BE2C (cell line): ENCODE data around the gene GATAD2A.

Source experiments
- DNase-seq: peaks from one replicate; pipeline ENCODE4 v3.0.0-alpha.2; 2020
- H3K27me3 ChIP-seq: fragments of 250-450 bp; sonication (Bioruptor Pico); 2 replicates; pipeline ENCODE4 v1.5.1; 2020; ENCODE audit warnings: mild to moderate bottlenecking
- H3K36me3 ChIP-seq: fragments of 250-450 bp; sonication (Bioruptor Pico); 2 replicates; pipeline ENCODE4 v1.5.1; 2020; ENCODE audit warnings: mild to moderate bottlenecking
- H3K4me1 ChIP-seq: fragments of 250-450 bp; sonication (Bioruptor Pico); 2 replicates; pipeline ENCODE4 v1.5.1; 2020
- H3K4me3 ChIP-seq: 2 replicates; pipeline ENCODE4 v1.5.1; 2011; ENCODE audit warnings: low read depth, low read length
- H3K9me3 ChIP-seq: fragments of 250-450 bp; sonication (Bioruptor Pico); 2 replicates; pipeline ENCODE4 v1.5.1; 2020
- TF ChIP-seq, protein P1 (sequence below): IDR thresholded peaks from 2 replicates; pipeline ENCODE4 v1.5.1; 2012; ENCODE audit warnings: mild to moderate bottlenecking, low read depth, low read length

Gene GATAD2A

DNA sequence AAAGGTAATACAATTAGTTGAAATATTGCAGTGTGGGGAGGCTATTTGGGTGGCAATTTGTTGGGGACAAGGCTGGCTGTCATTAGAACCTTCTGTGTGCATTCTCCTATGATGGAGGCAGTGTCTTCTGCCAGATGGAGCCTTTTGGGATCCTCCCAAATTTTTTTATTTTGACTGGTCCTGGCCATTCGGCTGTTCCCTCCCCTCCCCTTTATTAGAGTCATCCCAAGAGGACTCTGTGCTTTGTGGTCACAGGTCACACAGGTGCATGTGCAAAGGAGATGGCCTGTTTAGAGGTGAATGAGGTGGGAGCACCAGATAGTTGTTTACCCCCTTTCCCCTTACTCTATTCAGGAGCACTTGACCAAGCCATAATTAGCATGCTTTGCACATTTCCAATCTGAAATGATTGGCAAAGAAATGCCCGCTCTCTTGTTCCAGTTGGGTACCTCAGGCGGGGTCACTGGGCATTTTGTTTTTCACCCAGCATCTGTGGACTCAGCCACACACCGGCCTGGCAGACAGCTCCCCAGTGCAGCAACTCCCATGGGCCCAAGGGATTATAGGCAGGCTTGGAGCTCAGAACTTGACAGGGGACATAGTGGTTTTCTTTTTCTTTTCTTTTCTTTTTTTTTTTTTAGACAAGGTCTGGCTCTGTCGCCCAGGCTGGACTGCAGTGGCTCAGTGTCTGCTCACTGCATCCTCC, 19.8 kb downstream of the GATAD2A start:
- Histone ChIP-seq H3K36me3 (peaks cover 7% of the 10 kb centered on the region), H3K4me3 (no peak overlapping the region), H3K27me3 (no peaks in the 10 kb centered on the region), H3K9me3 (no peaks in the 10 kb centered on the region), H3K4me1 (no peaks in the 10 kb centered on the region)
- TF ChIP-seq, protein P1, sequence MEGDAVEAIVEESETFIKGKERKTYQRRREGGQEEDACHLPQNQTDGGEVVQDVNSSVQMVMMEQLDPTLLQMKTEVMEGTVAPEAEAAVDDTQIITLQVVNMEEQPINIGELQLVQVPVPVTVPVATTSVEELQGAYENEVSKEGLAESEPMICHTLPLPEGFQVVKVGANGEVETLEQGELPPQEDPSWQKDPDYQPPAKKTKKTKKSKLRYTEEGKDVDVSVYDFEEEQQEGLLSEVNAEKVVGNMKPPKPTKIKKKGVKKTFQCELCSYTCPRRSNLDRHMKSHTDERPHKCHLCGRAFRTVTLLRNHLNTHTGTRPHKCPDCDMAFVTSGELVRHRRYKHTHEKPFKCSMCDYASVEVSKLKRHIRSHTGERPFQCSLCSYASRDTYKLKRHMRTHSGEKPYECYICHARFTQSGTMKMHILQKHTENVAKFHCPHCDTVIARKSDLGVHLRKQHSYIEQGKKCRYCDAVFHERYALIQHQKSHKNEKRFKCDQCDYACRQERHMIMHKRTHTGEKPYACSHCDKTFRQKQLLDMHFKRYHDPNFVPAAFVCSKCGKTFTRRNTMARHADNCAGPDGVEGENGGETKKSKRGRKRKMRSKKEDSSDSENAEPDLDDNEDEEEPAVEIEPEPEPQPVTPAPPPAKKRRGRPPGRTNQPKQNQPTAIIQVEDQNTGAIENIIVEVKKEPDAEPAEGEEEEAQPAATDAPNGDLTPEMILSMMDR = no peak
- no peak for DNase-seq

DNA sequence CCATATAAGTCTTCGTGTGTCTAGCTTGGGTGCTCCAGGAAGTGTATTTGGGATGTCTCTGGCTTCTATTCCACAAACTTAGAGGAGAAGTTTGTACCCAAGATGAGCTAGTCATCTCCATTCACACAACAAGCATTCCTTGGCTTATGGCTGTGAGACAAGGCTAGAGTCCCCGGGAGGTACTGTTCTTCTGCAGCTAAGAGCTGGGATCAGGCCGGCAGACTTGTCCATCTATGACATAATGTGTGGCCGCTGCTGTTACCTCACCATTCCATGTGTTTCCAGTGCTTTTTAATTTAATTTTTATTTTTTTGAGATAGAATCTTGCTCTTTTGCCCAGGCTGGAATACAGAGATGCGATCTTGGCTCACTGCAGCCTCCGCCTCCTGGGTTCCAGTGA, 20.7 kb downstream of the GATAD2A start:
- Histone ChIP-seq H3K4me3 (no peak overlapping the region), H3K9me3 (no peaks in the 10 kb centered on the region), H3K4me1 (no peaks in the 10 kb centered on the region), H3K36me3 (peaks cover 7% of the 10 kb centered on the region), H3K27me3 (no peaks in the 10 kb centered on the region)
- DNase-seq = no peak
- TF ChIP-seq, protein P1 = no peak

DNA sequence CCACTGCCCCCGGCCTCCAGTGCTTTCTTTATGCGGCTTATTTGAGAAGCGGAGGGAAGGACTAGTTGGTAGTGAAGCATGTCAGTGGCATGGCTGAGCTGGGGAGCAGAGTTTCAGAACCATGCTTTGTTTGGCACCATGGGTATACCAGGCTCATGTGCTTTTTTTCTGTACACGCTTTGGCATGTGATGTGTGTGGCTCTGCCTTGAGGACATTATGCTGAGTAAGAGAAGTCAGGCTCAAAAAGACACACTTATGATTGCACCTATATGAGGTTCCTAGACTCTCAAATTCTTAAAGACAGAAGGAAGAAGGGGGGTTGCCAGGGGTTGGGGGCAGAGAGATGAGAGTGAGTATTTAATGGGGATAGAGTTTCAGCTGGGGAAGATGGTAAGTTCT, 21.3 kb downstream of the GATAD2A start:
- Histone ChIP-seq H3K9me3 (no peaks in the 10 kb centered on the region), H3K27me3 (no peaks in the 10 kb centered on the region), H3K4me1 (no peaks in the 10 kb centered on the region), H3K36me3 (peaks cover 7% of the 10 kb centered on the region), H3K4me3 (no peak overlapping the region)
- TF ChIP-seq, protein P1 = no peak
- no peak for DNase-seq

DNA sequence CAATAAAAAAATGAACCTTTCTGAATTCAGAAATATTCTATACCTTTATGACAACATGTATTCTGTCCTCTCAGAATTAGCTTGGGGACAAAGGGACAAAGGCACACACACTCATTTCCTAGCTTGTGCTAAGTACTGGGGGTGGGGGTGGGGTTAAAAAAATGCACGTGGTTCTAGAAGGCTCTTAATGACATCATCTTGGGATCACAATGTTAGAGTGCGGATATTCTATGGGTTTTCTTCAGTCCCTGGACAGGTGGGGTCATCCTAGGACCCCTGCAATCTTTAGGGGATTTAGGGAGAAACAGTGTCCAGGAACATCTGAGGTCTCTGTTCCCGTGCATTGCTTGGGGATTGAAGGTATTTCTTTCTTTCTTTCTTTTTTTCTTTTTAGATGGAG, 21.8 kb downstream of the GATAD2A start:
- DNase-seq = no peak
- H3K4me1 ChIP-seq = no peaks in the 10 kb centered on the region
- no peak overlapping the region for H3K4me3 ChIP-seq
- no peaks in the 10 kb centered on the region for H3K27me3 ChIP-seq
- no peaks in the 10 kb centered on the region for H3K9me3 ChIP-seq
- TF ChIP-seq, protein P1 = no peak
- peaks cover 7% of the 10 kb centered on the region for H3K36me3 ChIP-seq

DNA sequence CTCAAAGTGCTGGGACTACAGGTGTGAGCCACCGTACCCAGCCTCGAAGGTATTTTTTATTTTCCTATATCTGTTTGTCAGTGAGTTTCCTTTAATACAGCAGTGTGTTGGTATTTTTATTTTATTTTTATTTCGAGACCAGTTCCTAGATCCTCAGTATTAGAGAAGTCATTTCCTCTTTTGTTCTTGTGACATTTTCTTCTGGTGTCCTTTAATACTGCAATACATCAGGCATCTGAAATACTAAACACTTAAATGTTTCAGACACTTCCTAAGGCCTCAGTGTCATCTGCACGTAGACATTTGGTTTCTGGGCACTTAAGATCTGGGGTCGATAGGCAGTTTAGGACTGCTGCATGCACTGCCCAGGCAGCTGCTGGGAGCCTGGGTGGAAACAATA, 22.5 kb downstream of the GATAD2A start:
- no peaks in the 10 kb centered on the region for H3K27me3 ChIP-seq
- TF ChIP-seq, protein P1 = no peak

DNA sequence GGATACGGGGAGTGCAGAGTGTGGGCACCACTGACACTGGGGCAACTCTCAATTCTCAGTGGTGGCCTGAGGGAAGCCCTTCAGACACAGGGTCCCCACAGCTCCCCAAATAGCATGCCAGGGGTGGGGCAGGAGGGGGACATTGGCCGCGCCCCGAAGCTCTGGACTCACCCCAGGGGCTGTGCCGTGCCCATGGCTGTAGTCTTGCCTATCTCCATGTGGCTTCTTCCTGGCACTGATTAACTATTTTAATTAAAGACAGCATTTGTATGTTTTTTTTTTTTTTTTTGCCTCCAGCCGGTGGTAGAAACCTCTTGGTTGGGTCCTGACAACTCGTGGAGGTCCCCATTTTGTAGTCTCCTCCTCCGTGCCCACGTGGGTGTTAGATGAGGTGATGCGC, 23.3 kb downstream of the GATAD2A start:
- Histone ChIP-seq H3K9me3 (no peaks in the 10 kb centered on the region), H3K27me3 (no peaks in the 10 kb centered on the region), H3K4me3 (no peak overlapping the region), H3K36me3 (peaks cover 7% of the 10 kb centered on the region), H3K4me1 (no peaks in the 10 kb centered on the region)
- no peak for DNase-seq
- TF ChIP-seq, protein P1 = no peak

More for the DNA sequence above, 22.5 kb downstream of the GATAD2A start:
- DNase-seq = no peak
- Histone ChIP-seq H3K4me1 (no peaks in the 10 kb centered on the region), H3K4me3 (no peak overlapping the region), H3K9me3 (no peaks in the 10 kb centered on the region), H3K36me3 (peaks cover 7% of the 10 kb centered on the region)
